Right forelimb (tissue), 1 donor: Measurements from ENCODE around the gene PLAC1.

Experiments used
- DNase-seq: peaks from one replicate; pipeline ENCODE4 v3.0.0-alpha.2; 2018

The PLAC1 gene

GRCh38 chrX:134670134-134670924 lies 12.1 kb upstream of the PLAC1 start:
- DNase-seq, result peak; percentile 59

GRCh38 chrX:134669378-134670098 lies 11.3 kb upstream of the PLAC1 start:
- DNase-seq, result no peak

DNA sequence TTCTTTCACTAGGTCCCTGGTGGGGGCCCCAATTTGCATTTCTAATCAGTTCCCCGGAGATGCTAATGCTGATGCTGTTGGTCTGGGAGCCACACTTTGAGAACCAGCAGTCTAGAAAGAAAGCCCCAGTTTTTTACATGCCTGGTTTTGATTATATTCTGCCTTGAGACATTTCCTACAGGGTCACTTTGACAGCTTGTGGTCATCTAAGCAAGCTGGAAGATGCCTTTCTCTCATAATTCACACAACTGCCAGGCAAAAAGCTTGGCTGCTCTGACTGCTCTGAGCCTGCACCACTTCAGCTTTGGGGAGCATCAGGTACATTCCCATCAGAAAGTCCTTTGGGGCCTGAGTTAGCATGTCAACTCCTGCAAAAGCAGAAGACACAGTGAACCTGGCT lies 5.9 kb upstream of the PLAC1 start:
- DNase-seq, result no peak

GRCh38 chrX:134661295-134661694 lies 3.0 kb upstream of the PLAC1 start:
- DNase-seq, result no peak

DNA sequence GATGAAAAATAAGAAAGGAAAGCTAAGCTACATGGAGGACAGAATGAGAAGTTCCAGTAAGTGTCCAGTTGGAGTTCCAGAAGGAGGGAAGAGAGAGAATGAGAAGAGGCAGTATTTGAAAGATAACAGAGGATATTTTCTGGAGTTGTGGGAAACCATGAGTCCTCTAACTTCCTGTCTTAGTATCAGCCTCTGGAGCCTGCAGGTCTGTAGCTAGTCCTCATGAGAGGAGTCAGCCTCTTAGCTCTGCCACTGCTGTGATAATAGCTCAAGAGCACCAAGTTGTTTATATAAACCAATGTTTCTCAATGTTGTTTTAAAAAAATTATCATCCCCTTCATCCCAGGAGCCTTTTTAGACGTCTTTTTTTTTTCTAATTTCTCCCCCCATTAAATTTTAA lies 2.4 kb upstream of the PLAC1 start:
- no peak for DNase-seq

DNA sequence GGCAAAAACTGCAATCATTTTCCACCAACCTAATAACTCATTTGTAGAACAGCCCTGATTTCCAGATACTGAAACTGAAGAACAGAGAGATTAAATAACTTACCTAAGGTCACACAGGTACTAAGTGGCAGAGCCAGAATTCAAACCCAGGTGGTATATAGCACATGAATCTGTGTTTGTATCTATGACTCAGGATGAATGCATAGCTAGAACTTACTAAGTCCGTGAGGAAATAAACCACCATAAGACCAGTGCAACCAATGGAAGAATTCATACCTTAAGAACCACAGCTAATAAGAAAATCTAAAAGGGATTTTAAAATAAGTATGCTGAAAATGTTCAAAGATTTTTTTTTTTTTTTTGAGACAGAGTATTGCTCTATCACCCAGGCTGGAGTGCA lies 1.5 kb upstream of the PLAC1 start:
- no peak for DNase-seq

GRCh38 chrX:134658760-134659023 lies 421 bp upstream of the PLAC1 start:
- DNase-seq, result no peak

DNA sequence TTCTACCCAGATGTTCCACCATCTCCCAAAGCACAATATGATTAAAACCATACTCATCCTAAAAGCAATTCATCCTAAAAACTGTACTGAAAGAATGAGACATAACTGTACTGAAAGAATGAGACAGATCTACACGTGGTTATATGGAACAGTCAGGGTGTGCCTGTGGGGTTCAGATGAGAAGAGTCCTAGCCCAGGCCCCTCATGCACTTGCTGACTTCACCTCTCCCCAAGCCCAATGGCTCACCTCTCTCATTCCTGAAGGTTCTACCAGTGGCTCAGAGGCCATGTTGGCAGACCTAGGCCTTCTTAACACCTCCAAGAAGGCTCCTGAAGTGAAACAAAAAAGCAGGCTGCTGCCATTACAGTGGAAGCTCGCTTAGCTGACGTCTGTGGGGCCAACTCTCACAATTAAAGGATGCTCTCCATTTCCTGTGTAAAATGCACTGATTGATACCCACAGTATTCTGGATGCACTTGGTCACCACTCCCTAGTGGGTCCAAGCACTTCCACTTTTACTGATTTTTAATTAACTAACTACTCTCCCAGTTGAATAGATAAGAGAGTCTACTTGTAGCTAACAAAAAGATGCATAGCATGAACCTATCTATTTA lies 3.8 kb downstream of the PLAC1 start:
- DNase-seq, result no peak

DNA sequence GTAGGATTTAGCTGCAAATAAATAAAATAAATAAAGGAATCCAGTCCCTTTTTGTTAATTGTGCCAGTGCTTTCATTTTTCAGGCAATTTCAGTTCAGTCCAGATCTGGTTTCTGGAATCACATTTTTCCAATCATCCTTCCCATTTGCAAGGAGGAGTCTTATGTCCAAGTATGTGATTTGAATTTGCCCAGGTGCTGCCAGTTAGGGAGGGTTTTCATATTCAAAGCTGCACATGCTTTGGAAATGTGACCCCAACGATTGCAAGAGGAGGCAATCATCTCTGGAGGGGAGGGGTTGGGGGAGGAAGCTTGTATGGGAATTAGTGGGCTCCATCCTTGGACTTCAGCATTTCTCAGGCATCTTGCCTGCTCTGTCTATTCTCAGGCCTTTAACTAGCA lies 4.4 kb downstream of the PLAC1 start:
- no peak for DNase-seq

GRCh38 chrX:134650701-134651100 lies 7.6 kb downstream of the PLAC1 start:
- DNase-seq, result no peak

DNA sequence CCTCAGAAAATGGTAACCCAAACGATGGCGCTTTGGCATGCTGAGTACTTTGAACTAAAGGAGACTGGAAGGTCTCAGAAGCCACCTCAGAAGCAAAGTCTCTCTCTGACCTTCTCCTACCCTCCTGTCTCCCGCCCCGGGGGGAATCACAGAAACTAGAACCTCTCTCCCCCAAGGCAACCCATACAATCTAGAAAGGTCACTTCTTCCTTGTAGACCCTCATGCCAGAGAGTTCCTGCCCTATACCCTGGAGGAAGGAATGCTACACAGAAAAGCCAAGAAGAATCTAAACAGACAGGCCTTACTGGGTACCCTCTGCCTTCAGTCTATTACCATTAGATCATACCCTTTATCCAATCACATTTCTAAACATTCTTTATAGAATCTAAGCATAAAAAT lies 8.5 kb downstream of the PLAC1 start:
- no peak for DNase-seq

- DNase-seq, result no peak
These were observed 10.8 kb downstream of the PLAC1 start for GRCh38 chrX:134647477-134647877.

DNA sequence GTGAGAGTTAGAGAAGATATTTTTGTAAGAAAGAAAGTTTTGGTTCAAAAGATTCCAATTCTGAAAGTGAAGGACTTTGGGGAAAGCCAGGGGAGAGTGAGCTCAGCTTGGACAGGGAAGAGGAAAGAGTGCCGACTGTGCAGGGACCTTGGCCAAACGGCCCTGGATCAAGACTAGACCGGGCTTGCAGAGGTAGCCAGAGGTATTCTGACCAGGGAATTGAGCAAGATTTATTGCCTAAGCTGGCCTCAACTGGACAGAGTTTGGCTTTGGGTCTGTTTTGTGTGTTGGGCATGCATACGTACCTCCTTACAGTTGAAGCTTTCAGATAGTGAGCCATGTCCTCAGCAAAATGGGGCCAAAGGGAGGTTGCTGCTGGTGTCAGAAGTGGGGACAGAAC lies 11.6 kb downstream of the PLAC1 start:
- DNase-seq, result peak; percentile 60

- no peak for DNase-seq
These were observed 12.2 kb downstream of the PLAC1 start for GRCh38 chrX:134645936-134646543.

DNA sequence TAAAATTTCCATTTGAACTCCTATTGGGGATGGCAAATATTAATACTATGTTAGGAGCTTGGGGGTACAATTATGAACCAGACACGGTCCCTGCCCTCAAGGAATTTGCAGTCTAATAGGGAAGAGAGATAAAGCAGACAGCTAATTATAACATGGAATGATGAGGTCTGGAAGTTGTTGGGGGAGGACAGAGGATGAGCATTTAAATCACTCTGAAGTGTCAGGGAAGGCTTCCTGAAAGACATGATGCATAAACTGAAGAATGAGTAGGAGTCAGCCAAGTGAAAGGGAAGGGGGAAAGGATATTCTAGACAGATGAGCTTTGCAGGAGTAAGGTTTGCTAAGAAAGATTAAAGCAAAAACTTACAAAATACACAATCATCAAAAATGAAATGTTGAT lies 15.9 kb downstream of the PLAC1 start:
- DNase-seq, result no peak

DNA sequence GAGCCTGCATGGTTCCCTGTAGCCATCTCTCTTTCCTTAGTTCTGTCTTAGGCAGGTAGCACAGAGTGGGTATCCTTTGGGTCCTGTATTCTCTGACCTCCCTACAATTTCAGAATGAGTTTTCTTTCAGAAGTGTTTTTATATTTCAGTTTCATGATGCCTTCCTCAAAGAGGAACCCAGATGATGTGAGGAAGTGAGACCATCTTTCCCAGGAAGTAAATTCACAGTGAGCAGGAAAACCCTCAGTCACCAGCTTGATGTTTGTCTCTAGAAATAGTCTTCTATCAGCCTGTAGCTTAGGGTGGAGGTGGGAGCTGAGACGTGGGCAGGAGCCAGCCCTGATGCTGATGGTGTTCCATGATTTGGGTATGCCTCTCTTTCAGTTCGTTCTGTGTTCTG lies 16.9 kb downstream of the PLAC1 start:
- no peak for DNase-seq

GRCh38 chrX:134640914-134641313 lies 17.4 kb downstream of the PLAC1 start:
- no peak for DNase-seq

DNA sequence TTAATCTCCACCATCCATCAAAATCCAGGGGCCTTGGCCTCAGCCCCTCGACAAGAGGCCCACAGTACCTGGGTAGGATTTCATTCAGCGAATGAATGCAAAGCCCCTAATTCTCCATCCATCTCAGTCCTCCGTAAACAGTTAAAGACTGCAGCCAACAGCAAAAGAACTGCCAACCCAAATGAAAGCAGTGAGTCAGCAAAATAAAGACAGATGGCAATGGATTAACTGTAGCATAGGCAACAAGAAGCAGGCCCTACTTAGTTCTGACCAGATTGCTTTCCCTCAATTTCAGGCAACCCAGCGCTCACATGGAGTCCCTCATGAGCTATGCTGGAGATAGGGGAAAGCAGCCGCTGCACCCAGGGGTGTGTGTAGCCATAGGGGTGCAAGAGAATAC lies 21.4 kb downstream of the PLAC1 start:
- no peak for DNase-seq

GRCh38 chrX:134634691-134635090 lies 23.6 kb downstream of the PLAC1 start:
- no peak for DNase-seq

- DNase-seq, result no peak
These were observed 24.4 kb downstream of the PLAC1 start for GRCh38 chrX:134633832-134634231.

GRCh38 chrX:134633394-134633793 lies 24.9 kb downstream of the PLAC1 start:
- no peak for DNase-seq

DNA sequence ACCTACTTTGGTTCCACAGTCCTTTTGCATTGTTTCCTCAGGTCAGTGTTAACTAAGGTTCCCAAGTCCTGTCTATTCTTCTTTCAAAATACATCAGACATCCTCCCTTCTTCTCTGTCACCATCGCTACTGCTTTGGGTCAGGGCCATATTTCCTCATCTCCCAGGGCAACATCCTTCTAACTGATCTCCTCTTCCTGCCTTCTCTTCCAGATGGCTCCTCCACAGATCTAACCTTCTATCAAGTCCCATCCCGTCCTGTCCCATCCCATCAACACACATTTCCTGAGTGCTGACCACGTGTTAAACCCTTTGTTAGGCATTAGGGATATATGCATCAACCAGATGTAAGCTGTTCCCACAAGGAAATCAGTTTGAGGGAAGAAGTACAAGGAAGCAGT lies 25.9 kb downstream of the PLAC1 start:
- DNase-seq, result peak; percentile 47

DNA sequence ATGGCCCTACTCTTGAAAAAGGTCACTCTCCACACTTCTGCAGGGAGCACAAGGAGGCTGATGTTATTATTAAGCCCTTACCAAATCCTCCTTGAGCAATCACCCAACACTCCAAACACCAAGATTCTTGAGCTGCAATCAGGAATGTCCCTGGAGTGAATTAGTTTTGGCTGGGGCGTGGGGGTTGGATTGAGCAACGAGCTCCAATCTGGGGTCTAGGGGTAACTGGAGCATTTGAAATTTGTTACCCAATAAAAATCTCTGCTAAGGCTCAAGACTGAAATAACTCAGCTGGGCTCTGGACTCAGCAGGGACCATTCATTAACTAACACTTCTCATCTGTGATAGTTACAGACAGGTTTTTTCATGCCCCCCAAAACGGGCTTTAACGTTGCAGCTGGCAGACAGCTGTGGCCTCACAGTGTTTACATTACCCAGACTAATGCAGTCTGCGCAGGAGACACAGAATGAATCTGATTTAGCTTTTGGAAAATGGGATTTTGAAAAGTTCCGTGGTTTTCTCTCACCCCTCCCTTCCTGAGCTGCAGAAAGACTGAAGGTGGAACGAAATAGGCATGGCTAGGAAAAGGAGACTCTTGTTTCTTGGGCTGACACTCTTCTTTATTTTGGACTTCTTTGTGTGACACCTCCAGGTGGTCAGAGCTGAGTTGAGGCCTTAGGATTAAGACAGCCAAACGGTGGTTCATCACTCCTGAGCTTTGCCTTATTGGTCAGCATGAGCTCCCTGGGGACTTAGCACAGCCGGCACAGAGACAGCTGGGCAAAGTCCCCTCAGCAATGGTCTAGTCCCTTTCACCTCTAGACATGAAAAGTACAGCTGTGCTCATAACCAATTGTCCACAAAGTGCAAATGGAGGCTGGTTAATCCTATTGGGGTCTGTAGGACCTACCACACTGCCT lies 26.6 kb downstream of the PLAC1 start:
- no peak for DNase-seq
